Calu3 (cell line): Measurements from ENCODE around the gene FADS1. TPM values are rescaled to one million over a fixed set of nuclear protein-coding genes. Genes with fewer than 3 reads are reported as not detected.
A peak's percentile ranks its signal among the peaks of the same experiment; 100 is the strongest.

Experiments
- BruUV-seq: library from RNA; stranded (reverse); fragments of 400-500 nt; replicated peaks from 2 replicates; lab custom pipeline; 2021; lab: Mats Ljungman, UMichigan
- CTCF ChIA-PET: fragments of 300-600 bp; sonication (Branson Sonifier 250); formaldehyde crosslinking; loops from one replicate; lab custom pipeline; 2022; ENCODE audit warnings: antibody characterized with exemption; lab: Charles Lee
- DNase-seq: peaks from one replicate; pipeline ENCODE4 v3.0.0; 2022
- H3K27ac Mint-ChIP-seq: one replicate; pipeline ENCODE4 v1.8.0; 2022; ENCODE audit warnings: mixed read lengths; ENCODE audit not compliant: unreplicated experiment
- H3K27me3 Mint-ChIP-seq: one replicate; pipeline ENCODE4 v1.8.0; 2022; ENCODE audit warnings: mixed read lengths; ENCODE audit not compliant: unreplicated experiment
- H3K36me3 Mint-ChIP-seq: one replicate; pipeline ENCODE4 v1.8.0; 2022; ENCODE audit warnings: mild to moderate bottlenecking, moderate library complexity, mixed read lengths; ENCODE audit not compliant: insufficient read depth, unreplicated experiment
- H3K4me1 Mint-ChIP-seq: one replicate; pipeline ENCODE4 v1.8.0; 2022; ENCODE audit warnings: mild to moderate bottlenecking, low read depth, mixed read lengths; ENCODE audit not compliant: unreplicated experiment
- H3K4me3 Mint-ChIP-seq: one replicate; pipeline ENCODE4 v1.8.0; 2022; ENCODE audit warnings: mild to moderate bottlenecking, low read depth, moderate library complexity, mixed read lengths; ENCODE audit not compliant: unreplicated experiment
- H3K9me3 Mint-ChIP-seq: one replicate; pipeline ENCODE4 v1.8.0; 2022; ENCODE audit warnings: low read depth, mixed read lengths; ENCODE audit not compliant: unreplicated experiment
- CTCF ChIP-seq: fragments of 200-600 bp; IDR thresholded peaks from one replicate; pipeline ENCODE4 v1.8.0; 2022; ENCODE audit warnings: antibody characterized with exemption; ENCODE audit not compliant: unreplicated experiment
- intact Hi-C: fragments of 100-400 bp; cut with micrococcal nuclease; formaldehyde crosslinking; loops from one replicate; pipeline ENCODE4 v1.10.0; 2022; ENCODE audit not compliant: unreplicated experiment
- total RNA-seq: library from RNA; stranded (reverse); gene quantifications from 2 replicates; pipeline ENCODE4 v1.2.3, GENCODE V29; 2022

The FADS1 gene
- total RNA-seq, 1 experiment from 2014 or later = 74.1 TPM

GRCh38 chr11:61792310-61793082, 24.3 kb downstream of the FADS1 start, which contains the start of the genes FEN1 and TMEM258:
FEN1 (plus strand) TSS chr11:61792911; CDS start chr11:61795362, 2,451 bp downstream.
TMEM258 (minus strand) TSS chr11:61792599; CDS start chr11:61792558, 41 bp downstream.
- intact Hi-C loops = loop anchor here (10.0 kb wide), 2 partner anchors 102 to 152 kb away; partner anchors contain the start of gene FADS3
- DNase-seq = peak; percentile 90
- TF ChIP-seq CTCF = no peak
- H3K4me3 Mint-ChIP-seq = peak within 1 kb of the TSS; percentile 93
- BruUV-seq = no TSS peak
- peaks cover 36% of the 10 kb centered on the region for H3K4me1 Mint-ChIP-seq
- peaks cover 68% of the 10 kb centered on the region for H3K36me3 Mint-ChIP-seq
- H3K27me3 Mint-ChIP-seq = no peaks in the 10 kb centered on the region
- H3K9me3 Mint-ChIP-seq = no peaks in the 10 kb centered on the region
- CTCF ChIA-PET = interaction anchor here (0.9 to 1.6 kb wide), 6 partner anchors 22 to 290 kb away, joined by 3 to 15 read pairs (median 4); partner anchors contain the start of gene FADS1
- peak within 1 kb of the TSS; percentile 99 for H3K27ac Mint-ChIP-seq

- TSS peak; percentile 87 for BruUV-seq
- CTCF ChIA-PET = interaction anchor here (0.9 to 1.6 kb wide), 4 partner anchors 35 to 290 kb away, joined by 3 to 15 read pairs (median 4); no protein-coding TSS in a partner anchor
- intact Hi-C loops = loop anchor here (10.0 kb wide), 2 partner anchors 103 to 153 kb away; partner anchors contain the start of gene FADS3
- no peak for TF ChIP-seq CTCF
- Mint-ChIP-seq H3K4me3 (peak overlapping the region; percentile 93), H3K27me3 (no peaks in the 10 kb centered on the region), H3K4me1 (peaks cover 36% of the 10 kb centered on the region), H3K36me3 (peaks cover 69% of the 10 kb centered on the region), H3K9me3 (no peaks in the 10 kb centered on the region), H3K27ac (peak overlapping the region; percentile 99)
- DNase-seq = peak; percentile 74
Observed at GRCh38 chr11:61791737-61792309, 25.0 kb downstream of the FADS1 start.

GRCh38 chr11:61787928-61788491, 28.8 kb downstream of the FADS1 start:
- CTCF ChIA-PET = interaction anchor here (0.9 to 2.9 kb wide), 9 partner anchors 9 to 93 kb away, joined by 3 to 45 read pairs (median 5); no protein-coding TSS in a partner anchor
- intact Hi-C loops = no loop called here
- H3K4me1 Mint-ChIP-seq = peaks cover 11% of the 10 kb centered on the region

More at GRCh38 chr11:61787928-61788491, 28.8 kb downstream of the FADS1 start:
- Mint-ChIP-seq H3K27me3 (no peaks in the 10 kb centered on the region), H3K9me3 (no peaks in the 10 kb centered on the region), H3K4me3 (no peak overlapping the region), H3K27ac (no peak overlapping the region), H3K36me3 (peaks cover 78% of the 10 kb centered on the region)
- peak; percentile 69 for DNase-seq
- TF ChIP-seq CTCF = peak; percentile 75
- no TSS peak for BruUV-seq
